ENCODE measurements around the gene SYT1.

SYT1 gene

GRCh38 chr12:79227091-79227490 is 362.5 kb downstream of the SYT1 start:
- no peak overlapping the region for H3K9ac ChIP-seq
- no peak overlapping the region for H3K4me3 ChIP-seq
- peaks cover 0 to 4% (median 0%) of the 10 kb centered on the region in 11 experiments; a peak in 1 of 22 replicates for H4K20me1 ChIP-seq
- peaks cover 5 to 19% (median 17%) of the 10 kb centered on the region in 11 experiments for H3K9me3 ChIP-seq (replicated peaks in 1 of 11)
- H3K4me1 ChIP-seq: peaks cover 0 to 18% (median 9%) of the 10 kb centered on the region in 10 experiments; a peak in 13 of 20 replicates
- TF ChIP-seq Cebpa-rat (IDR thresholded peaks at IDR 0.05): no peak
- no peaks in the 10 kb centered on the region for H3K27me3 ChIP-seq
- peaks cover 16 to 60% (median 35%) of the 10 kb centered on the region in 11 experiments for H3K36me3 ChIP-seq
- no peak overlapping the region for H3K4me2 ChIP-seq
- no peak overlapping the region for H3K27ac ChIP-seq

DNA sequence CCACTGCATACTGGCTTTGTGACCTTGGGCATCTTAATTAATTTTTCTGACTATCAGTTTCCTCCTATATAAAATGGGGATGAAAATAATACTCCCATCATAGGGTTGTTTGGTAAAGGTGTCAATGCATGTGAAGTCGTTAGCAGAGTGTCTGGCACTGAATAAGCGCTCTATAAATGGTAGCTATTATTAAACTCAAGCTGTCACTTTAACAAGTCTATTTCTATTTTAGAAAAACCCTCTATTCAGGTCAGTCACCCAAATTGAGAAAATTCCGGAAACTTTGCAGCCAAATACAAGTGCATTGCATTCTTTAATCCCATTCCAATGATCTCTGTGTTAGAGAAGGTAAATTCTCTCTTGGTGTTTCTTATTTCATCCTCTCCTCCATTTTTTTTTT is 363.1 kb downstream of the SYT1 start:
- TF ChIP-seq Cebpa-rat (IDR thresholded peaks at IDR 0.05): no peak
- no peak overlapping the region for H3K9ac ChIP-seq

DNA sequence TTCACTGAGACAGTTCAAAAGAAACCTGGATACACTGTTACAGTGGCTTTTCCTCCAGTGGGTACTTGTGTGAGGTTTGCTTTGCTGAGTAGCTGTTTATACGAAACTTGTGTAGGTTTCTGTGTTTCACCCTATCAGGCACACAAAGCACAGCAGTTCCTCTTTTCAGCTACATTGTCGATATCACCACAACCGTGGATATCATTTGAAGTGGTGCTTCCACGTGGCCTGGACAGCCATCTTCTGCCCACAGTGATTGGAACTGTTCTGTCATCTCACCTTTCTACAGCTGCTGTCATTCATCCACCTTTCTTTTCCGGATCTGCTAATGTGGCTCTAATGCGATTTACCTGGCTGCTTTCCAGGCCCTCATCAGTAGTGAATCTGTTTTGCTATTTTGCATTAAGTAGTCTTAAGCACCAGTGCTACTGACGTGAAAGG is 368.8 kb downstream of the SYT1 start:
- Histone ChIP-seq H3K27ac (no peak overlapping the region), H3K4me2 (no peak overlapping the region), H3K27me3 (no peaks in the 10 kb centered on the region), H3K4me1 (no peaks in the 10 kb centered on the region), H4K20me1 (no peaks in the 10 kb centered on the region), H3K9ac (no peak overlapping the region), H3K9me3 (replicated peaks in 1 of 11) (peaks cover 0 to 6% (median 0%) of the 10 kb centered on the region in 11 experiments; a peak in 2 of 22 replicates), H3K4me3 (no peak overlapping the region), H3K36me3 (peaks cover 7 to 51% (median 28%) of the 10 kb centered on the region in 11 experiments; a peak in 19 of 22 replicates)
- TF ChIP-seq Cebpa-rat (IDR thresholded peaks at IDR 0.05): no peak

More for the DNA sequence above, 363.1 kb downstream of the SYT1 start:
- Histone ChIP-seq H3K9me3 (replicated peaks in 1 of 11) (peaks cover 0 to 13% (median 12%) of the 10 kb centered on the region in 11 experiments; a peak in 20 of 22 replicates), H3K27me3 (no peaks in the 10 kb centered on the region), H3K4me1 (peaks cover 0 to 14% (median 9%) of the 10 kb centered on the region in 10 experiments; a peak in 13 of 20 replicates), H3K36me3 (peaks cover 17 to 60% (median 35%) of the 10 kb centered on the region in 11 experiments), H3K27ac (no peak overlapping the region), H3K4me2 (no peak overlapping the region), H3K4me3 (no peak overlapping the region), H4K20me1 (peaks cover 0 to 4% (median 0%) of the 10 kb centered on the region in 11 experiments; a peak in 1 of 22 replicates)

GRCh38 chr12:79236920-79237319 is 372.3 kb downstream of the SYT1 start:
- H3K27ac ChIP-seq: no peak overlapping the region
- no peaks in the 10 kb centered on the region for H3K4me1 ChIP-seq
- H3K27me3 ChIP-seq: no peaks in the 10 kb centered on the region
- H4K20me1 ChIP-seq: no peaks in the 10 kb centered on the region
- H3K4me2 ChIP-seq: no peak overlapping the region
- no peak overlapping the region for H3K9ac ChIP-seq
- TF ChIP-seq Cebpa-rat (IDR thresholded peaks at IDR 0.05): no peak
- no peak overlapping the region for H3K4me3 ChIP-seq
- H3K9me3 ChIP-seq (replicated peaks in 1 of 11): peaks cover 3 to 14% (median 4%) of the 10 kb centered on the region in 11 experiments; a peak in 18 of 22 replicates
- peaks cover 20 to 70% (median 42%) of the 10 kb centered on the region in 11 experiments for H3K36me3 ChIP-seq

- Histone ChIP-seq H3K9me3 (replicated peaks in 1 of 11) (peaks cover 10 to 26% (median 16%) of the 10 kb centered on the region in 11 experiments; a peak in 20 of 22 replicates), H3K4me3 (no peak overlapping the region), H4K20me1 (no peaks in the 10 kb centered on the region), H3K36me3 (peaks cover 26 to 70% (median 42%) of the 10 kb centered on the region in 11 experiments), H3K4me1 (no peaks in the 10 kb centered on the region), H3K27ac (no peak overlapping the region), H3K27me3 (no peaks in the 10 kb centered on the region), H3K4me2 (no peak overlapping the region), H3K9ac (no peak overlapping the region)
- no peak for TF ChIP-seq Cebpa-rat (IDR thresholded peaks at IDR 0.05)
Measured at GRCh38 chr12:79238246-79238645, 373.7 kb downstream of the SYT1 start.

DNA sequence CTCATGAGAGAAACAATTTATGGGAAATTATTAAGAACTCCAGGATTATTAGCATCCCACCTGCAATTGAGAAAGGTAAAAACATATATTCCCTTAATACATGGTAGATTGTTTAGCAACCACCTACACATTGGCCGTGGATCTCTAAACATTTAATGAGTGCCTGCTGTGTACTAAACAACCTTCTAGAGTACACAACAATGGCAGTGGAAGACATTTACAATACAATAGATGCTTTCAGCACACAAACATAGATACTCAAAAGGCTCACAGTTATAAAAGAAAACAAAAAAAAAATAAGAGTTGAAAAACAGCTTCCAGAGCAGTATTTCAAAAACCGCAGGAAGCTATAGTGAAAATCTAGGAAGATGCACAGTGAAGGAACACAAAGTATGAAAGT is 382.9 kb downstream of the SYT1 start:
- TF ChIP-seq Cebpa-rat (IDR thresholded peaks at IDR 0.05): no peak
- Histone ChIP-seq H3K4me1 (peaks cover 0 to 17% (median 0%) of the 10 kb centered on the region in 10 experiments; a peak in 7 of 20 replicates), H4K20me1 (no peaks in the 10 kb centered on the region), H3K4me2 (no peak overlapping the region), H3K4me3 (no peak overlapping the region), H3K9ac (no peak overlapping the region), H3K9me3 (replicated peaks in 1 of 11) (peaks cover under 1 to 11% (median 5%) of the 10 kb centered on the region in 11 experiments; a peak in 17 of 22 replicates), H3K36me3 (peaks cover 7 to 34% (median 22%) of the 10 kb centered on the region in 11 experiments; a peak in 21 of 22 replicates), H3K27me3 (no peaks in the 10 kb centered on the region), H3K27ac (no peak overlapping the region)

DNA sequence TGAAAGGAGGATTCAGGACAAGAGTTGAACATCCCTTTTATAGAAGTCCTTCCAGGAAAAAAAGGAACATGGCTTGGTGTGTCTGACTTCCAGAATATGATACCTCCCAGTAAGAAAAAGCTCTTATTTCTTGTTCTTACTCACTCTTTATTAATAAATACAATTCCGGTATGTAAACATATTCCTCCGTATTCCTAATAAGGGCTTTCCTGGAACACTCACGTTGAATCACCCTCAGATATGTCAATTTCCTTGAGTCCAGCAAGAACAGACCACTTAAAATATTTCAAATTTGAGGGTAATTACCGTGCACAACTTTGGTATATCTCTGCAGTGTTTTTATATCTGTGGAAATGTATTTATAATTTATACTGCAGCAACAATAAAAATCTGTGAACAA is 385.6 kb downstream of the SYT1 start:
- Histone ChIP-seq H3K9ac (no peak overlapping the region), H3K4me3 (no peak overlapping the region), H3K9me3 (replicated peaks in 1 of 11) (no peaks in the 10 kb centered on the region), H3K4me2 (no peak overlapping the region), H3K27me3 (no peaks in the 10 kb centered on the region), H3K4me1 (peaks cover 0 to 17% (median 0%) of the 10 kb centered on the region in 10 experiments; a peak in 7 of 20 replicates), H3K27ac (no peak overlapping the region), H4K20me1 (no peaks in the 10 kb centered on the region), H3K36me3 (peaks cover 0 to 38% (median 13%) of the 10 kb centered on the region in 11 experiments; a peak in 14 of 22 replicates)
- no peak for TF ChIP-seq Cebpa-rat (IDR thresholded peaks at IDR 0.05)

DNA sequence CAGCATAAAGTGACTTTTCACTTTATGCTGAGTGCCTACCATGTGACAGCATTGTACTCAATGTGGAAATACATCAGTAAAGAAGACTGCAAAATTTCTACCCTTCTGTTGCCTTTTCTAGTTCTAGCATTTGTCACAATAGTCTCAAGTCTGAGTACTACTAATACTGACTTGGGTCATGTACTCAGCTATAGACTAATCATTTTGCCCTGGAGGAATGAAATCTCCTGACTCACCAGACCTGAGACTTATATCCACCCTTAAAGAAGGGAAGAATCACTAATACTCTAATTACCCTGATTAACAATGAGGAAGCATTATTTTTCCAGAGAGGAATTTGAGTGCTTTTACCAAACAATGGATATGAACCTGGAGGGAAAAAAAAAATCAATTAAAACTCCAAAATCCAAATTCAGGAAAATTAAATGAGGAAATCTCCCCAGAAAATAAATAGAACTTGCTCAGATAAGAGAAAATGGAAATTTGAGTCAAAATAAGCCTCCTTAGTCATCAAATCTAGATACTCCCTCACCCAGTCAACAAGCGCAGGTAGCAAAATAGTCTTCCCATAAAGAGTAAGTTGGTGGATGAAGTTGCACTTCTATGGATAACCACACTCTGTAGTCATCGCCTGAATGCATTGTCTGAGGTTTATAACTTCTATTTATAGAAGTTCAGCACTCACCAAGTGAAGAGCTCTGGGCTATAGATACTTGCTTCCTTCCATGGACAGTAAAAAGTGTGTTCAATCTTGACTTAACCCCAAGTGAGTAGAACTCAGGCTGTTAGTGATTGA is 386.6 kb downstream of the SYT1 start:
- H3K27ac ChIP-seq: no peak overlapping the region
- peaks cover 0 to 33% (median 13%) of the 10 kb centered on the region in 11 experiments; a peak in 14 of 22 replicates for H3K36me3 ChIP-seq
- H3K9me3 ChIP-seq (replicated peaks in 1 of 11): no peaks in the 10 kb centered on the region
- no peak for TF ChIP-seq Cebpa-rat (IDR thresholded peaks at IDR 0.05)
- H3K4me1 ChIP-seq: peaks cover 0 to 17% (median 0%) of the 10 kb centered on the region in 10 experiments; a peak in 7 of 20 replicates
- no peaks in the 10 kb centered on the region for H3K27me3 ChIP-seq
- H3K4me3 ChIP-seq: no peak overlapping the region
- H3K9ac ChIP-seq: no peak overlapping the region
- no peaks in the 10 kb centered on the region for H4K20me1 ChIP-seq
- peak overlapping the region in 1 of 11 experiments; percentile 6; a peak in 2 of 22 replicates for H3K4me2 ChIP-seq

- no peak for TF ChIP-seq Cebpa-rat (IDR thresholded peaks at IDR 0.05)
- H3K9me3 ChIP-seq (replicated peaks in 1 of 11): no peaks in the 10 kb centered on the region
- H3K4me1 ChIP-seq: peaks cover 0 to 17% (median 0%) of the 10 kb centered on the region in 10 experiments; a peak in 7 of 20 replicates
- H3K4me3 ChIP-seq: no peak overlapping the region
- H3K27ac ChIP-seq: no peak overlapping the region
- peaks cover 0 to 28% (median 11%) of the 10 kb centered on the region in 11 experiments; a peak in 13 of 22 replicates for H3K36me3 ChIP-seq
- no peak overlapping the region for H3K4me2 ChIP-seq
- no peak overlapping the region for H3K9ac ChIP-seq
- no peaks in the 10 kb centered on the region for H3K27me3 ChIP-seq
- no peaks in the 10 kb centered on the region for H4K20me1 ChIP-seq
Measured at GRCh38 chr12:79252358-79253075, 387.9 kb downstream of the SYT1 start.
